Breast epithelium (tissue), 3 donors: ENCODE measurements around the gene CCNG1.

Experiments
- POLR2A ChIP-seq: fragments of 450-650 bp; IDR thresholded peaks from one replicate; pipeline ENCODE4 v1.6.1; 2016; ENCODE audit warnings: antibody characterized with exemption, mild to moderate bottlenecking, moderate library complexity
- TF ChIP-seq, protein P1 (sequence below), 3 donors: fragments of 450-650 bp; IDR thresholded peaks; one replicate each; pipeline ENCODE4 v1.5.1; 2016 to 2017; ENCODE audit warnings: antibody characterized with exemption in 3 of 3, mild to moderate bottlenecking in 3 of 3, moderate library complexity in 3 of 3

DNA sequence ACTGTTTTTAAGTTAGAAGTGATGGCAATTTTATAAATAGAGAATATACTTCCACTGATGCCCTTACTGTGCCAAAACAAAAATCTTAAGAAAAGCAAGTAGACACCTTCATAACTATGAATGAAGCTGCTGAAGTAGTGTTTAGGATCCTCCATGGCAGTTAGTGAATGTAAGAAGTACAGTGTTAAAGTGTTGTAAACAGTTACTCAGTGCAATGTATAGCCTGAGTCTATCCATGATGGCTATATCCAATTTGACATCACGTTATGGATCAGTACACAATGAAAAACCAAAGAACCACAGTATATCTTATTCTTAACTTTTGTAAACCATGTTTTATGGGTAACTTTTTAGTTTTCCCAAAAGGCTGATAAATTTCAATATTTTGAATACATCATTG lies 7.1 kb downstream of the CCNG1 start:
- TF ChIP-seq, protein P1, sequence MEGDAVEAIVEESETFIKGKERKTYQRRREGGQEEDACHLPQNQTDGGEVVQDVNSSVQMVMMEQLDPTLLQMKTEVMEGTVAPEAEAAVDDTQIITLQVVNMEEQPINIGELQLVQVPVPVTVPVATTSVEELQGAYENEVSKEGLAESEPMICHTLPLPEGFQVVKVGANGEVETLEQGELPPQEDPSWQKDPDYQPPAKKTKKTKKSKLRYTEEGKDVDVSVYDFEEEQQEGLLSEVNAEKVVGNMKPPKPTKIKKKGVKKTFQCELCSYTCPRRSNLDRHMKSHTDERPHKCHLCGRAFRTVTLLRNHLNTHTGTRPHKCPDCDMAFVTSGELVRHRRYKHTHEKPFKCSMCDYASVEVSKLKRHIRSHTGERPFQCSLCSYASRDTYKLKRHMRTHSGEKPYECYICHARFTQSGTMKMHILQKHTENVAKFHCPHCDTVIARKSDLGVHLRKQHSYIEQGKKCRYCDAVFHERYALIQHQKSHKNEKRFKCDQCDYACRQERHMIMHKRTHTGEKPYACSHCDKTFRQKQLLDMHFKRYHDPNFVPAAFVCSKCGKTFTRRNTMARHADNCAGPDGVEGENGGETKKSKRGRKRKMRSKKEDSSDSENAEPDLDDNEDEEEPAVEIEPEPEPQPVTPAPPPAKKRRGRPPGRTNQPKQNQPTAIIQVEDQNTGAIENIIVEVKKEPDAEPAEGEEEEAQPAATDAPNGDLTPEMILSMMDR (IDR thresholded peaks at IDR 0.05): no peak
- TF ChIP-seq POLR2A: no peak
